SKM-1 treated with dmso at 0.1 percent for 144 hours (cell line): ENCODE measurements around the gene ERBB4.

ENCODE experiments used
- DNase-seq: peaks from one replicate; lab custom pipeline; 2025; ENCODE audit not compliant: unreplicated experiment; lab: John Stamatoyannopoulos, UW

The ERBB4 gene

DNA sequence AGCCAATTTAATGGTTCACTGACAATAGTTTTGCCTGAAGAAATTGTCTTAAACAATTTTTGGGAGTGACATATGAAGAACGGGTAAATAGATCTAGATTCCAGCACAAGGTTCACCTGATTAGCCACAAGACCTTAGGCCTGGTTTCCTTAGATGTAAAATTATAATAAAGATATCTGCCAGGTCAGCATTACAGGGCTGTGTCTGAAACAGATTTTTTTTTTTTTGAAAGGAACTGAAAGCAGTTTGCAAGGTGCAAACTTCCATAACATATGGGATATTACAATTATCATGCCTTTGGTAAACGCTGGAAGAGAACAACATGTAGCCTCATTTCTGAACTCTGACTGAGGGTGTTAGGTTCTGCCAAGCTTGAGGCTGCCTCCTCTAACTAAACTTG, 599.4 kb downstream of the ERBB4 start:
- no peak for DNase-seq

GRCh38 chr2:211934811-211935210, 603.8 kb downstream of the ERBB4 start:
- no peak for DNase-seq

DNA sequence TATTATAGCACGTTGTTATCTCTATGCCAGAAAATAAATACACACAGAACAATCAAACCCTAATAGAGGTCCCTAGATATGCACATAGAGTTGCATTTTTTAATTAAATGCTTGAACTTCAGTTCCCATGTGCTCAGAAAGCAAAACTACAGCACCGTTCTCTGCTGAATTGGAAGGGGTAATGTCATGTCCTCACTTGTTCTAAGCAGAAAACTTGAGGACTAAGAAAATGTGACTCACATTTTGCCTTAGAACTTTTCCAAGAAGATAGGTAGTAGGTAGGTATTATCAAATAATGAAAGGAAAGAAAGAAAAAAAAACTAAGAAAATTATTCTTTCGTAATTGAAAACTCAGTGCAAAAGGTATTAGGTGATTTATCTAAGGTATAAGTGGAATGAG, 607.3 kb downstream of the ERBB4 start:
- no peak for DNase-seq

GRCh38 chr2:211930331-211930730, 608.3 kb downstream of the ERBB4 start:
- peak; percentile 50 for DNase-seq

- no peak for DNase-seq
Observed at GRCh38 chr2:211928201-211928600, 610.4 kb downstream of the ERBB4 start.

DNA sequence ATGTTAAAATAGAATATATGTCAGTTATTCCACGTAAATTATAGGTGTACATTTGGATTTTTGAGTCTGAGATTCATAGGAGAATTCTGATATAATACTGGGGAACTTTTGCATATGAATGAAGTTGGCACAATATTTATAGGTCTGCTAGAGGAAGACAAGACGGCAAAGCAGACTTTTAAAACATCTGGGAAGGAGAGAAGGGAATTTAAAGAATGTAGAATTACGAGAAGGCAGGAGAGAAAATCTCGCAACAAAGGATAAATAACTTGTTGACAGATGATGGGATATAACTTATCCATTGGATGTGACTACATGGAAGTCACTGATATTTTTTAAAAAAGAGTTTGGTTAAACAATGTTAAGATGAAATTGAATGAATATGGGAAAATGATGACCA, 615.6 kb downstream of the ERBB4 start:
- no peak for DNase-seq

- no peak for DNase-seq
Observed at GRCh38 chr2:211903961-211904360, 634.6 kb downstream of the ERBB4 start.

- DNase-seq: no peak
Observed at GRCh38 chr2:211901226-211901846, 637.3 kb downstream of the ERBB4 start.

DNA sequence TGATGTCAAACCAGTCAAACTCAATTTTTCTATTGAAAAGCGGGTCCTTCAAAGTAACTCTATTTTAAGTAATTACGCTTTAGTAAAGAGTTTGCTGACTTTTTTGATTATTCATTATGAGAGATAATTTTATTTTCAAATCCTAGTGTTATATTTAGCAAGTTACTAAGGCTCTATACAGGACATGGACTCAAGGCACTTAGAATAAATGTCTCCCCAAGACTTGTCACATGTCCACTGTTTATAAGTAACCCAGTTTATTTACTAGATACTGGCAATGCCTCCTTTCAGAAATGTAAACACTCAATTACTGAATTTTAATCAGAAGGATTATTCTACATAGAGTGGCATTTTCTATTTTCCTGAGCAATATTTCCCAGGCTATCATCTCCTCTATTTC, 638.1 kb downstream of the ERBB4 start:
- no peak for DNase-seq

GRCh38 chr2:211900000-211900399, 638.6 kb downstream of the ERBB4 start:
- no peak for DNase-seq

- no peak for DNase-seq
Observed at GRCh38 chr2:211898702-211899101, 639.9 kb downstream of the ERBB4 start.

- DNase-seq: no peak
Observed at GRCh38 chr2:211881449-211881848, 657.2 kb downstream of the ERBB4 start.

DNA sequence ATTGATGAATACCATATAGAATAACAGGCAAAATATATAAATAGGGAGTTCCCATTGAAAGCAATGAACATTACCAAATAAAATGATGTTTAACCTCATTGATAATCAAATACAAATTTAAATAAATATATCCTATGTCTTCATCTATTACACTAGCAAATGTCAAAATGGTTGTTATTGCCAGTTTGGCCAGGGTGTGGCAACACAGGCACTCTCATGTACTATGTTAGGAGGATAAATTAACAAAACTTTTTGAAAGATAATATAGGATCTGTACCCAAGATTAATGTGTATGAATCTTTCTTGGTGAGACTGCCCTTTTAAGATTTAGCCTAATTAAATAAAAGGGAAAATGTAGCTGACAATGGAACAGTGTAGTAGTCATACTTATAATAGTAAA, 659.3 kb downstream of the ERBB4 start:
- no peak for DNase-seq

DNA sequence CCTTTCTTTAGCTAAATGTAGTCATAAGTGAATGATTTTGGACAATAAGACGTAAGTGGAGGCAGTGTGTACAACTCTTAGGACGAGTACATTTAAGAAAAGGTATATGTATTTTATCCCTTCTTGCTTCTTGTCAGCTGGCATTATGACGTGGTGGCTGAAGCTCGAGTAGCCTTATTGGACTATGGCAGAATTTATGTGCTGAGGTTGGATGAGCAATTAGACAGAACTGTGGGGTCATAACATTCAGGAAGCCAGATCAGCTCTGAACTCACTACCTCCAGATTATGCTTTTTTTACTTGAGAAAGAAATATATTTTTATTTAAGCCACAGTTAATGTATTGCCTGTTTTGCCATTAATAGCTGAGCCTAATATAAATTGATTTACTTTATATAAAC, 661.5 kb downstream of the ERBB4 start:
- no peak for DNase-seq

DNA sequence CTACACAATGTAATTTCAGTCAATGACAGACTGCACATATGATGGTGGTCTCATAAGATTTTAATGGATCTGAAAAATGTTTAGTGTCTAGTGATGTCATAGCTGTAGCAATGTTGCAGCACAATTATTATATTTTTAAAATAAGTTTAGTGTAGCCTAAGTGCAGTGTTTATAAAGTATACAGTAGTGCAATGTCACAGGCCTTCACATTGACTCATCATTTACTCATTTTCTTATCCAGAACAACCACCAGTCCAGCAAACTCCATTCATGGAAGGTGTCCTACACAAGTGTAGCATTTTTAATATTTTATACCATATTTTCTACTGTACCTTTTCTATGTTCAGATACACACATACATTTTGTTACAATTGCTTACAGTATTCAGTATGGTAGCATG, 663.1 kb downstream of the ERBB4 start:
- DNase-seq: no peak

DNA sequence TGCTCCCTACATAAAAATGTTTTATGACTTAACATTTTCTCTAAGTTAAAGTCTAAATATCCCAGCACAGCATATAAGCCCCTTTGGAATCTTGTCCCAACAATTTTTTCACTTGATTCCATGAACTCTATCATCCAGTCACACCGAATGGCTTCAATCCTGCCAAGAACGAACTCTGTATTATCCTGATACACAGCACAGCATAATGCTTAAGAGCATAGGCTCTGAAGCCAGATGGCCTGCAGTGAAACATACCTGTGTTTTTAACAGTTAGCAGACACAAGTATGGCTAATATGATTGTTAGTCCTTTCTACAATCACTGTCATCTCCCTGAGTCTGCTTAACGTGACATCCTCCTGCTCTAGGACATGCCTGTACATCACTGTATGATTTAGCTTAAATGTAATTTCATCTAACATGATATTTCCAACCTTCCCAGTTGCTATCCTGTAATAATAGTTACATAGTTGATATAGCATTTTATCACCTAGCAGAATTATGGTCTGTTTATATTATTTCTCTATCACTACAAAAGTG, 669.5 kb downstream of the ERBB4 start:
- DNase-seq: no peak

- no peak for DNase-seq
Observed at GRCh38 chr2:211867845-211868451, 670.7 kb downstream of the ERBB4 start.

DNA sequence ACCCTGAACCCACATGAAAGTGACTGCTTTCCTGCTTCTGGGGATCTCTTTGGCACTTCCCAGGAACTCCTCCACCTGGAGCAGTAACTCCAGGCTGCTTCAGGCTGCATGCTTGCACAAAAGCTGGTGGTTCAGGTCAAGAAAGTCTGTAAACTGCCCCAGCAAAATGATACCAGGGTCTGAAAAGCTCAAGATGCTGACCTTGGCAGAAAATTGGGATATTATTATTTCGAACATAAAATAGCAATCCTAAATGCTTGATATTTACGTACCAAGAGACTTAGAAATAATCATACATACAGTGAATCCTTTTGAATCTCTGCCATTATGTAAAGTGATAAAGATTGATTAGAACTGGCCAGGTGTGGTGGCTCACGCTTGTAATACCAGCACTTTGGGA, 674.3 kb downstream of the ERBB4 start:
- no peak for DNase-seq

GRCh38 chr2:211860224-211860623, 678.4 kb downstream of the ERBB4 start:
- DNase-seq: no peak

GRCh38 chr2:211854832-211855231, 683.8 kb downstream of the ERBB4 start:
- DNase-seq: no peak

- no peak for DNase-seq
Observed at GRCh38 chr2:211846714-211847113, 691.9 kb downstream of the ERBB4 start.

DNA sequence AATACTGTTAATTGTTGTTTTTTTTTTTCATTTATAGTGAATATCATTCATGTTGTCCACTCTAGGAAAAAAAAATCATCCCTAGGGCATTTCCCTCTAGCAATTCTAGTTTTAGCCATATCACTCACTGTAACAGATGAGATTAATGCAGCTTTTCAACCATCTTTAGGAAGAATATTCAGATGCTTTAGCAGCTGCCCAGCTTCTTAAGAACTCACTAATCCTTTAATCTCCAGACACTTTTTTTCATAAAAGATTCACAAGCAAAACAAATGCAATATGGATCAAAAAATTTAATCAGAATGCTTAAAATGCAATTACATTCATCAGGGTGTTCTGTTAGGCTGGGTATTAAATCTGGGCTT, 692.6 kb downstream of the ERBB4 start:
- DNase-seq: no peak
